NCI-H1694 treated with DMSO at 0.1 percent for 48 hours (cell line): ENCODE data around the gene NCKAP1.

Experiments
- DNase-seq: peaks from one replicate; lab custom pipeline; 2025; lab: John Stamatoyannopoulos, UW

The NCKAP1 gene

DNA sequence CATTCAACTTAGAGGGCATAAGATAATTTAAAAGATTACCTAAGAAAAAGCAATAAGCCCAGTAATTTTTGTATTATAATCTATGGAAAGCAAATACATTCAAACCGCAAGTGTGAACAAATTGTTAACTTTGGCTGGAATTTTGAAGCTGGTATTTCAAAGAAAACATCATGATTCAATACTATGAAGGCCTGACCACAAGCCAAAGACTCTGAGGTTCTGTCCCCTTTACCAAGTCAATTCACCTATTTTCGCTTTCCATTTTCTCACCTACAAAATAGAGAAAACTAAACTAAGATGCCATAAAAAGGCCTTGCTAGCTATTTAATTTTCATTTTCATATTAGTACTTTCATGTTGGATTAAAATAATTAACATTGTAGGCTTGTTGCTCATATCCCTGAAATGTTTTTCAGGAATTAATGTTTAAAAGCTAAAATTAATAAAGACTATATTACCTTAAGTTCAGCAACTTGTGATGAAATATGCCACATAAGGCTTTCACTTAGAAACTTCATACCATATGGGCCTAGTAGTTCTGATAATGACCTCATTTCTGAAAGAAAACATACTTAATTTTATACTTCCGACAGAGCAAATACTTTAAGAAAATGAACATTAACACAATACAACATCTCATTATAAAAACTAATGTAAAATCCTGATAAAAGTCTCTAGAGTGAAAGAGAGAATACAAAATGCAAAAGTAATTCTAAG, 86.2 kb downstream of the NCKAP1 start:
- no peak for DNase-seq

DNA sequence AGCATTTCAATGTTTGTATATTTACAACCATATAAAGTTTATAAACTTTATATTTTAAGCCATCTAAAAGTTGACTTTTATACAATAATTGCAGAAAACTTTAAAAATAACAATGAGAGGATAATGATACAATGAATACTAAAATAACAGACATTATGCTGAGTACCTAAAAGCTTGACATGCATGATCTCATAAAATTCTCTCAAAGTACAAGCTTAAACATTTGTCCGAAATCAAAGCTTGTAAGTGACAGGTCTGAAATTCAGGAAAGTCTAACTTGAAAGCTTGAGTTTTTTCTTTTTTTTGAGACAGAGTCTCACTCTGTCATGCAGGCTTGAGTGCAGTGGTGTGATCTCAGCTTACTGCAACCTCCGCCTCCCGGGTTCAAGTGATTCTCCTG, 87.7 kb downstream of the NCKAP1 start:
- no peak for DNase-seq

DNA sequence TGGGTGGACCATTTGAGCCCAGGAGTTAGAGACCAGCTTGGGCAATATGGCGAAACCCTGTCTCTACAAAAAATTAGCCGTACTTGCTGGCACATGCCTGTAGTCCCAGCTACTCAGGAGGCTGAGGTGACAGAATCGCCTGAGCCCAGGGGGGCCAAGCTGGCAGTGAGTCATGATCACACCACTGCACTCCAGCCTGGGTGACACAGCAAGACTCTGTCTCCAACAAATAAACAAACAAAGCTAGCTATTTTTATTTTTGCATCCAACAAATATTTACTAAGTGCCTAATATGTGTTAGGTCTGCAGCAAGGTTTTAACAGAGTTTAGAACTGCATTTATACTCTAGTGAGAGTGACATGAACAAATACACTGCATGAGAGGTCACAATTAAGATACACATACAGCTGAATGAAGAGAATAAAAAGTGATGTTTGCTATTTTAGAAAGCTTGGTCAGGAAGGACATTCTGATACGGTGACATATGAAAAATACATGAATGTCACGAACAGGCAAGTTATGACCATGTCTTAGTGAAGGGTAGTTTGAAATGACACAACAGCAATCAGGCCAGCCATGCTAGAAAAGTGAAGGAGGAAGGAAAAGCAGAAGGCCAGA, 88.6 kb downstream of the NCKAP1 start:
- DNase-seq = no peak

DNA sequence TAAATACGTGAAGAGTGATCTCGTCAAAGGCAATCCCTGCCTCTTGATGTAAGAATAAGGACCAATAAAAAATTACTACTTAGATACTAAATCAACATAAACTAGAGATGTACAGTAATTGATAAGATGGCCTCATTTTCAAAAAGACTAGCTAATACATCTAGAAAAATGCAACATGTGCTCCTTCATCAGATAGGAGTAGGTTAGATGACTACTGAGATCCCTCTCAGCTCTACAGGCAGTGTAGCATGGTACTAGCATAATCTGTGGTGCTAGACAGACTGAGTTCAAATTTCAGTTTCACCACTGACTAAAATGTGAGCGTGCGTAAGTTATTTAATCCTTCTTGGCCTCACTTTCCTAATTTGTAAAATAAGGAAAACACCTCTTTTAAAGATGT, 89.2 kb downstream of the NCKAP1 start:
- DNase-seq = no peak

DNA sequence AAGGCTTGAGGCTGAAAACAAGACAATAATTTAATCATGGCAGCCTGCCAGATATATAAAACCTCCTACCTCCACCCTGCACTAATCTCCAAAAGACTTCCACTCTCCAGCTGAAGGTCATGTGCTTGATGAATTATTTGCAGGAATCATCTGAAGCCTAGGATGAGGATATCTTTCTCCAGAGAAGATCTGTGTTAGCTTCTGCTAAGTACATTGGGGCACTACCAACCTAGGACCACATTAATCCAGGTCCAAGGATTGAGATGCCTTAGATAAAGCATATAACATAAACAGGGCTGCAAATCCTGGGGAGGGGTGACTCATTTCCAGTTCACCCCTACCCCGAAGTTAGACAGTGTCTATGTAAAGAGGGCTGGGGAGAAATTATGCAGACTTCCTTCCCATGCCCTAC, 91.3 kb downstream of the NCKAP1 start:
- DNase-seq = no peak

DNA sequence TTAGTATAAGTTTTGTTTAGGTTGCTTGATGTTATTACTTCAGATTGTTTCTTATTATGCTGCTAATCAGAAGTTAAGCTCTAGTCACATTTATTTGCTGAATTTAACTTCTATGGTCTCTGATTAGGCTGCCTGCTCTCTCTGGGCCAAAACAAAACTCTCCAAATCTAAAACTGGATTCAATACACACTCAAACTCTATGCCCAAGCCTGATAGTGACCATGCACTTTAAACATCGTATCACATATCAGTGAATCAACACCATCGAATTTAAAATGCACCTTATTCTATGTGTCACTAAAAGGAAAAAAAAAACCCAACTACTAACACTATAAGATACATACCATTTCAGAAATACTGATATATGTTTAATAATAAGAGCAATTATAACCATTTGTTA, 94.9 kb downstream of the NCKAP1 start:
- no peak for DNase-seq

DNA sequence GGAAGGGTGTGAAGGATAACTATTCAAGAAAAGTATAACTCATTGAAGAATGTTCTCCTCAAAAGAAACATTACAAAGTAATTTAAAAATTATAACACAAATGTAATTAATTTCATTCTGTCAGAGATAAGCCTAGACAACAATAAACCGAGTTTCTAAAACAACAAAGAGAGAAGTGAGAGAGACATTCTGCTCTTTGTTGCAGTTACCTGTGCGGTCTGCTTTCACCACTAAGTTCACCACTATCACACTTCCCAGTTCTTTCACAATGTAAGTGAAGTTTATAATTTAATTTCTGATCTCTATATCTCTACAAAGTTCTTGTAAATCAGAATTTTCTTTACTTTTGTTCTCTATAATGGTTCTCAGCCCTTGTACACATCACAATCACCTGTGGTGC, 95.5 kb downstream of the NCKAP1 start:
- DNase-seq = no peak

DNA sequence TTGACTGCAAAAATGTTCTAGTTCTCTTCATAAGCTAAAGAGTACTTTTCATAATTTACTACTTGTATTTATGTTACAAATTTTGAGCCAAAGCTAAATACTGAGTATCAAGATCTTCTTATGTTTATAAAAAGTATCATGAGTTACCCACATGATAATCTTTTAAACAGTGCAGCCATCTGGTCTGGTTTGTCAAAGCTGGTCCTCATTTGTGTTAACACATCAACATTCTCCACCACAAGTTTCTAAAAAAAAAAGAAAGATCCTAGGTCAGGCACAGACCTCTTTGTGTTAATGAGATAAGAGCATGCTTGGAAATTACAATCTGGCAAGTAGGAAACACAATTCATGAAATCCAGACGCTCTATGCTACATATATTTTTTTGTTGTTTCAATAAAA, 96.3 kb downstream of the NCKAP1 start:
- no peak for DNase-seq

DNA sequence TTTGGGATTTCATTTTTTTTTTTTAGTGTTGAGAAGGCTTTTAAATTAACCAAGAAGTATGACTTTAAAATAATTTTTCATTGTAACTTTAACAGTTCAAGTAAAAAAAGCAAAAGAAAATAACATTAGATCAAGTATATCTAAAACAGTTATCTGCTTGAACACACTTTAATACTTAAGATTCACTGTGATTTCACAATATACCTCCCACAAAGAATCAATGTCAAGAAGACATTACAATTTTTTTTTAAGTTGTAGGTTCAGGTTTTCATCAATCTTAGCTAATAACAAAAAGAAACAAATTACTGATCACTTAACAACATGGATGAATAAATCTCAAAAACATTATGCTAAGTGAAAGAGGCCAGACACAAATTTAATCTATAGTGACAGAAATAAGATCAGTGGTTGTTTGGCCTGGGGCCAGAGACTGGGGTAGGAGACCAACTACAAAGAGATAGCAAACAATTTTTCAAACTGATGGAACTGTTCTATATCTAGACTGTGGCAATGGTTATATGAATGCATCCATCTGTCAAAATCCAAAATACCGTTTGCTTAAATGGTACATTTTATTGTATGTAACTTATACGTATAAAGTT, 97.0 kb downstream of the NCKAP1 start:
- DNase-seq = no peak

DNA sequence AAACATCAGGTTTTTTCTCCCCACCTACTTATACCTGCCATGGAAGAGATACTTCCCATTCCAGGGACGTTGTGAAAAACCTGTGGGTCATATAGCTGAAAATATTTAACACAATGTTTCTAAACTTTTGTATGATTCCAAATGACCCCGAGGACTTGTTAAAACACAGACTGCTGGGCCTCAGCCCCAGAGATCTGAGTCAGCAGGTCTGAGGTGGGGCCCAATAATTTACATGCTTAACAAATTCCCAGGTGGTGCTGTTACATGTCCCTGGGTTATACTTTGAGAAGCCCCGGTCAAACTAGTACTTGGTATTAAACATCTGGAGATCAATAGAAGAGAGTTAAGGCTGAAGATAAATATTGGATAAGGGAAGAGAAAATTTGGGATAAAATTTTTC, 100.4 kb downstream of the NCKAP1 start:
- no peak for DNase-seq

DNA sequence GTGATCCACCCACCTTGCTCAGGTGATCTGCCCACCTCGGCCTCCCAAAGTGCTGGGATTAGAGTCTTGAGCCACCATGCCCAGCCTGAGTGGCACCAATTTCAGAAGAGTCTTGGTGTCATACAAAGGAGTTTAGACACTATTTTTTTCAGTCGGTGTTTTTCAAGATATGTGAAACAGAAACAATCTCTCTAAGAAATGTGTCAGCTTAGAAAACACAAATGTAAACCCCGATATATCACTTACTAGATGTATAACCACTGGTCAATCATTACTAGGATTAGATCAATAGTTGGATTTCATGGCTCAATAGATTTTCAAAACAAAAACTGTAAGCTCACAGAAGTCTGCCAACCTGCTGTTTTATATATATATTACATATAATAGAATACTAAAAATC, 104.6 kb downstream of the NCKAP1 start:
- DNase-seq = no peak

DNA sequence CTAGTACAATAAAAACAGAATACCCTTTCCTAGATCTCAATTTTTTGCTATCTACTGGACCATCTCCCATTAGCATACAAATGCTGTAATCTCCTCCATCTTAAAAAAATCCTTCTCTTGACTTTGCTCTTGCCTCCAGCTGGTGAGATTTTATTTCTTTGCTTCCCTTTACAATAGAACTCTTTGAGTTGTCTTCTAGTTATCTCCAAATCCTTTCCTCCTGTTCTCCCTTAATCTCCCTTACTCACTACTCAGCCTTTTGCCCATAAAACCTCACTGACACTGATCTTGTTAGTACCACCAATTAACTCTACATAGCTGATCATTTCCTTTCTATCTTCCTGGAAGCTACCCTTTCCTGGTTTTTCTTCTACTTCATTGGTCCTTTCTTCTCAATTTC, 108.3 kb downstream of the NCKAP1 start:
- DNase-seq = no peak

DNA sequence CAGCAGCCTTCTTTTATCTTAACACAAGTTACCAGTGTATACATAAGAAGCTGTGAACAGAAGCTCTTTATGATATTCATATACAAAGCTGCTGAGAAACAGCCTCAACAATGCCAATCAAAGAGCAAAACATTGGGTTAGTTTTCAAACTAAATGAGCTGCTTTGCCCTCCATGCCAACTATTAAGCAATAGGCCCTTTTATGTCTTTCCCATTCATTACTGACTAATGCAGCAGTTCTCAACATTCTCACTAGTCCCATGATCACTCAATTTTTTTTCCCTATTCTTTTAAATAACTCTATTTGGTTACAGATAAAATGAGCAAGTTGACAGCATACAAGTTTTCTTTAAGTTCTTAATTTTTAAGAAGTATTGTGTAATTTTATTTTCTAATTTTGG, 114.0 kb downstream of the NCKAP1 start:
- no peak for DNase-seq

DNA sequence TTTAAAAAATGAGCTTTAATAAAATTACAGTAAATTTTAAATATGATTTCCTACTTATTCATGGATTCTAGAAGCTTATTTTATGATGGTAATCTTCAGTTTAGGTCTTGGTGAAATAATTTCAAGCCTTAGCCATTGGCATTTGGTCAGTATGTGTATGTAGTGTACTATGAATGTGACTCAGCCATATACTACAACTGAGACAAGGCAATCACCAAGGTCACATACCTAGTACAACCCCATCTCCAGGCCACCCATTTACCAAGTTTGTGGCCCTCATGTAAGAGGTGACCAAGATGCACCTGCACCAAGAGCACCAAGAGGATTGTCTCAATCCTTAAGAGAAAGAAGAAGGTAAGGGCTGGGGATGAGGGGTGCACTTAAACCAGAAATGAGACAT, 117.0 kb downstream of the NCKAP1 start:
- no peak for DNase-seq

DNA sequence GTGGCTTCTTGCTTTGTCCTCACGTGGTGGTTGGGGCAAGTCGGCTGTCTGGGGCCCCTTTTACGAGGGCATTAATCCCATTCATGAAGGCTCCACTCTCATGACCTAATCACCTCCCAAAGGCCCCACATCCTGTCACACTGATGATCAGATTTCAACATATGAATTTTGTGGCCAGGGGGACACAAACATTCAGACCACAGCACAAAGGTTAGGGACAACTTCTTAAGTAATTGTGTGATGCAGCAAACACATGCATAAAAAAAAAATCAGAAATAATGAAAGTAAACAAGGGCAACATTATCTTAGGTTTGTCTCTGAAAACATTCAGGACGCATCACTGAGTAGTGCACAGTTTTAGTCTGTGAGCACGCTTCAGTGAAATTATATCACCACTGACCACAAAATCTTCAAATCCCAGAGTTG, 117.6 kb downstream of the NCKAP1 start:
- DNase-seq = no peak

DNA sequence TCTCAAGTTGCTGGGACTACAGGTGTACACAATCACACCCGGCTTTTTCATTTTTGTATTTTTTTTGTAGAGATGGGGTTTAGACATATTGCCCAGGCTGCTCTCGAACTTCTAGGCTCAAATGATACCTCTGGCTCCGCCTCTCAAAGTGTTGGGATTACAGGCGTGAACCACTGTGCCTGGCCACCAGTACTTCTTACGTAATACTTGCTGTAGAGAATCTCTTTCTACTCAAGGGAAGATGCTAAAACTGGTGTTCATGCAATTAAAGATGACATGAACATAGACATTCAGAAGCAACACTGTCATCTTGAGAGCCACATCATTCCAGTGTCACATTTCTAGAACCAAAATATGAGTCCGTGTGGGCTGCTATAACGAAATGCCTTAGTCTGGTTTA, 118.2 kb downstream of the NCKAP1 start:
- DNase-seq = no peak

DNA sequence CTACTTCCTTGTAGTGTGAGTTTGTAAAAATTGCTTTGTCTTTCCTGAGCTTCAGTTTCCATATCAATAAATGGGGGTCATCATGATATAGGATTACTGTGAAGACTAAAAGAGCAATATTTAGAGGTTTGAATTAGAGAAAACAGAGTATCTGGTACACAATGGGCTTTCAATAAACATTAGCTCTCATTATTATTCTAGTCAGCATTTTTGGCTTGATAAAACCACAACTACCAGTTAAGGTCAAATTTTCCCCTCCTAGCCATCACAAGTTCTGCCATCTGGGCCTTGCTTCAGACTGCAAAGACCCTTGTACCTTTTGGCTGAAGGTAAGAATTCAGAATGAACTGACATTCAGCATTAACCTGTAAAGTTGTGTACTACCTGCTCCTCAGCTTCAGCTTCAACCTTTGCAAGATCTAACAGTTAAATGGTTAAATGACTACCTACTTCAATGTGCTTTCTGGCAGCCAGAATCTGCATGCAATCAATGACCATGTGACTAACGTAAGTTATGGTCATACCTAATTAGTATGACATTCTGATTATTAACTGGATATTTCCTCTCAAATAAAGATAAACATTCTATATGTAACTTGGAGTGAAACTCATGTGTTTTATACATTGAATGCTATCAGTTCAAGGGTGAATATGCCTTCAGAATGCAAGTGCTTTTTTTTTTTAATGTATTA, 119.2 kb downstream of the NCKAP1 start:
- DNase-seq = no peak

DNA sequence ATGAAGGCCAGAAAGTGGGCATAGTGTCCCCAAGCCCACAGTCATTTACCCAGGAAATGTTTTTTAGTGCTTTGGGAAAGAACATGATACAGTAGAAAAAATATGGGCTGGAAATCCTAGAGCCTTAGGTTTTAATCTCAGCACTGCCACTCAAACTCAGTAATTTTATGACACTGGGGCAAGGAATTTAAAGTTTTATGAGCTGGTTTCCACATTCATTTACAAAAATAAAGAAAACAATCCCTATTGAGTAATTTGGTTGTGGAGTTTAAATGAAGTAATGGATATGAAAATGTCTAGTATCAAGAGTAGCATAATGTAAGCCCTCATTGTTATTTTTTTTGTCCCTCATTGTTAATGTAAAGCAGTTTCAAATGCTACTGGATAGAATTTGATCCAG, 120.3 kb downstream of the NCKAP1 start:
- no peak for DNase-seq

DNA sequence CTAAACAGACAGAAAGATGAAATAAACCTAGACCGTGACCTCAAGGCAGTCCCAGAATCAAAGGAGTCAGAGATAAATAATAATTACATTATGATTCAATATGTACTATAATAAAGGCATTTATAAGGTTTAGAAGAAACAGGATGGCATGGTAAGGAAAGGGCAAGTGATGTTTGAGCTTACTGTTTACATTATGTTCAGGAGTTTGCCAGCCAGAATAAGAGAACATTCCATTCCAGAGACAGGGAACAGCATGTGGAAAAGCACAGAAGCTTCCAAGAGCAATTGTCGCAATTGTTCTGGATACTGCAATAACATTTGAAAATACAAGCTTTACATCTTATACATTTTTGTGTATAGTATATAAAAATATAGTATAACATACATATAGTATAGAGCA, 121.8 kb downstream of the NCKAP1 start:
- no peak for DNase-seq

DNA sequence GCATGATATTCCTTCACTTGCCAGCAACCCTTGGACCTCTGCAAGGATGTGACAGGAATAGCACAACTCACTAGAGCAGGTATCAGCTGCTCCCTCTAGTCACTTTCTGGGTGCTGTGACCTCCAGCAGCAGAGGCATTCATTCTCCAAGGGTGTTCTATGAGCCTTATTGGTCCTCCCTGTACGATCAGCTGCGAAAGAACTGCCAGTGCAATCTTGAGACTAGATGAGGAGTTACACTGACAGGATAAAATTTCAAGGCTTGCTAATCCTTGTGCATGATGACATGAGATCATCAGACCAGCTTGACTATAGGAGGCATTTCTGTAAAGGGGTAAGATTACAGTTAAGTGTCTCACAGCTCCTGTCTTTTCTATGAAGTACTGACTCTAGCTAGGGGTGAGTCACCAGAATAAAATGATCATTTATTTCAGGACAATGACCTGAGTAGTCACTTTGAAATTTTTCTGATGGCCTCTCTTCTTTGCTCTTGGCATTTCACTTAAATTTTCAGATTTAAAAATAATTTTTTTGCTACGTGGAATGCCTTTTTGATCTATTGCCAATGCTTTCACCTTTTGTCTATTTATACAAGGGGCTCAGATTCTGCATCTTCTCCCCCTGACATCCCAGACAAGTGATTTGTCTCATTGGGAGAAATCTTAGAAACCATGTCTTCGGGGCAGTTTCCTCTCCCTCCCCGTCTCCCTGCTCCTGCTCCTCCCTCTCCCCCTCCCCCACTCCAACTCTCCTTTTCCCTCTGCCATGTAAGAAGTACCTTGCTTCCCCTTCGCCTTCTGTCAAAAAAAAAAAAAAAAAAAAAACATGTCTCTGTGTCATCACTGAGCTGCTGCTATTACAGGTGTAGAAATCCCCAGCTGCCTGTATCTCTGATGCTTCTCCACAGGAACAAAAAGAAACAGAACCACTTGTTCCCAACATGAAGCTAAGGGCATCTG, 122.6 kb downstream of the NCKAP1 start:
- no peak for DNase-seq

DNA sequence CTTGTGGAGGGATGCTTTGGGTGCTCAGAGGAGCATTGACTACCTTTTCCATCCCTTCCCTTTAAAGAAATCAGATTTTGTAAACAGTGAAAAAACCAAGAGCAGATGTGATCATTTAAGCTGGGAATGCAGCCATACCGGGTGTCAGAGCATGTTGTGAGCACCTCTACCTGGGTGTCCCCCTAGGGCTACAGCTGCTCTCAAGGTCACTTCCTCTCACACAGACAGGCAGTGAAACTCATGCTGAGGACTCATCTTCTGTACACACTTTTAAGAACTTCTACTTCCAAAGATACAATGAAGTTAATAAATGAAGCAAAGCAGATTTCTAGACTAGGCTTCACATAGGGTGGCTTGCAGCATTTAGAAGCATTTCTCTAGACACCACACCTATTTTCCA, 123.4 kb downstream of the NCKAP1 start:
- DNase-seq = no peak

DNA sequence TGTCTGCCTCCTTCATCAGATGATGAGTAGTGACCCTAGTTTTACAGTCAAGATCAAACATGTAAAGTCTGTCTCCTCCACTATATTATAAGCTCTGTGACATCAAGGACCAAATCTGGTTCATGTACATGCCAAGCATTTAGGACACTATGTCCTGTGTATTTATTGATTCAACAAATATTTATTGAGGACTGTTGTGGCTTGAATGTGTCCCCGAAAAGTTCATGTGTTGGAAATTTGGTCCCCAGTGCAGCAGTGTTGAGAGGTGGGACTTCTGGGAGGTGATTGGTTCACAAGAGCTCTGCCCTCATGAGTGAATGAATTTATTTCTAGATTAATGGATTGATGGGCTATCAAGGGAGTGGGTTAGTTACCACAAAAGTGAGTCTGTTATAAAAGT, 125.2 kb downstream of the NCKAP1 start:
- DNase-seq = no peak
